Ectodermal cell (in vitro differentiated cells): Measurements from ENCODE around the gene SNN.

ENCODE experiments used
- H3K27ac ChIP-seq: 2 replicates; pipeline ENCODE4 v1.7.0; 2013; ENCODE audit warnings: mild to moderate bottlenecking, low read depth, low read length; ENCODE audit not compliant: insufficient read depth, poor library complexity, severe bottlenecking
- H3K27me3 ChIP-seq: 2 replicates; pipeline ENCODE4 v1.7.0; 2013; ENCODE audit warnings: mild to moderate bottlenecking, low read length; ENCODE audit not compliant: insufficient read depth, control insufficient read depth, poor library complexity, severe bottlenecking
- H3K36me3 ChIP-seq: one replicate; pipeline ENCODE4 v1.7.0; 2013; ENCODE audit warnings: low read length; ENCODE audit not compliant: control insufficient read depth, insufficient read depth
- H3K4me1 ChIP-seq: one replicate; pipeline ENCODE4 v1.7.0; 2013; ENCODE audit warnings: low read length; ENCODE audit not compliant: control insufficient read depth, insufficient read depth
- H3K4me3 ChIP-seq: 2 replicates; pipeline ENCODE4 v1.7.0; 2013; ENCODE audit warnings: low read depth, low read length, control low read depth; ENCODE audit not compliant: insufficient read depth
- H3K9me3 ChIP-seq: 2 replicates; pipeline ENCODE4 v1.7.0; 2013; ENCODE audit warnings: mild to moderate bottlenecking, low read length, moderate library complexity; ENCODE audit not compliant: control insufficient read depth
- WGBS, 2 experiments: methylation state at CpG; one replicate each; pipeline ENCODE4 v1.1.7; 2013; ENCODE audit warnings: missing lambda C conversion rate in 2 of 2; 5-methylcytosine and 5-hydroxymethylcytosine counted together

The SNN gene

GRCh38 chr16:11700264-11701029 lies 32.2 kb downstream of the SNN start:
- Histone ChIP-seq H3K27ac (no peak overlapping the region), H3K4me3 (no peak overlapping the region), H3K4me1 (no peaks in the 10 kb centered on the region), H3K27me3 (no peaks in the 10 kb centered on the region), H3K36me3 (no peaks in the 10 kb centered on the region), H3K9me3 (no peaks in the 10 kb centered on the region)
- 93 to 95% methylated on average over 9 of the region's 9 CpGs for WGBS, 2 experiments

GRCh38 chr16:11705311-11706025 lies 37.2 kb downstream of the SNN start:
- H3K27me3 ChIP-seq = no peaks in the 10 kb centered on the region
- WGBS, 2 experiments = 92 to 95% methylated on average over 5 of the region's 6 CpGs

GRCh38 chr16:11706180-11706742 lies 38.0 kb downstream of the SNN start:
- H3K4me1 ChIP-seq = no peaks in the 10 kb centered on the region
- no peaks in the 10 kb centered on the region for H3K27me3 ChIP-seq
- H3K4me3 ChIP-seq = no peak overlapping the region
- no peaks in the 10 kb centered on the region for H3K9me3 ChIP-seq
- H3K27ac ChIP-seq = no peak overlapping the region
- WGBS, 2 experiments = 89 to 94% methylated on average over 5 of the region's 5 CpGs
- H3K36me3 ChIP-seq = no peaks in the 10 kb centered on the region

More at GRCh38 chr16:11705311-11706025, 37.2 kb downstream of the SNN start:
- H3K27ac ChIP-seq = no peak overlapping the region
- no peaks in the 10 kb centered on the region for H3K4me1 ChIP-seq
- H3K9me3 ChIP-seq = no peaks in the 10 kb centered on the region
- H3K4me3 ChIP-seq = no peak overlapping the region
- no peaks in the 10 kb centered on the region for H3K36me3 ChIP-seq

GRCh38 chr16:11707679-11708197 lies 39.5 kb downstream of the SNN start:
- Histone ChIP-seq H3K9me3 (no peaks in the 10 kb centered on the region), H3K4me1 (no peaks in the 10 kb centered on the region), H3K4me3 (no peak overlapping the region), H3K27ac (no peak overlapping the region), H3K27me3 (no peaks in the 10 kb centered on the region), H3K36me3 (no peaks in the 10 kb centered on the region)
- WGBS, 2 experiments = 96% methylated on average over 4 of the region's 4 CpGs

- 88 to 93% methylated on average over 1 of the region's 1 CpG for WGBS, 2 experiments
Measured at GRCh38 chr16:11708421-11708820, 40.2 kb downstream of the SNN start.

GRCh38 chr16:11711662-11712061 lies 43.4 kb downstream of the SNN start:
- no peaks in the 10 kb centered on the region for H3K27me3 ChIP-seq
- H3K4me1 ChIP-seq = no peaks in the 10 kb centered on the region
- WGBS, 2 experiments = 92 to 93% methylated on average over 4 of the region's 4 CpGs
- no peak overlapping the region for H3K27ac ChIP-seq
- no peaks in the 10 kb centered on the region for H3K9me3 ChIP-seq
- no peak overlapping the region for H3K4me3 ChIP-seq
- no peaks in the 10 kb centered on the region for H3K36me3 ChIP-seq

More at GRCh38 chr16:11708421-11708820, 40.2 kb downstream of the SNN start:
- H3K36me3 ChIP-seq = no peaks in the 10 kb centered on the region
- H3K27ac ChIP-seq = no peak overlapping the region
- H3K4me1 ChIP-seq = no peaks in the 10 kb centered on the region
- H3K4me3 ChIP-seq = no peak overlapping the region
- no peaks in the 10 kb centered on the region for H3K9me3 ChIP-seq
- no peaks in the 10 kb centered on the region for H3K27me3 ChIP-seq

- WGBS, 2 experiments = 90 to 94% methylated on average over 3 of the region's 3 CpGs
- H3K36me3 ChIP-seq = no peaks in the 10 kb centered on the region
- H3K27ac ChIP-seq = no peak overlapping the region
- no peaks in the 10 kb centered on the region for H3K27me3 ChIP-seq
- H3K4me1 ChIP-seq = no peaks in the 10 kb centered on the region
- H3K9me3 ChIP-seq = no peaks in the 10 kb centered on the region
- no peak overlapping the region for H3K4me3 ChIP-seq
Measured at GRCh38 chr16:11712122-11712521, 43.9 kb downstream of the SNN start.

GRCh38 chr16:11715246-11715947 lies 47.1 kb downstream of the SNN start:
- Histone ChIP-seq H3K27me3 (no peaks in the 10 kb centered on the region), H3K9me3 (no peaks in the 10 kb centered on the region), H3K36me3 (peaks cover 5% of the 10 kb centered on the region), H3K27ac (no peak overlapping the region), H3K4me1 (no peaks in the 10 kb centered on the region), H3K4me3 (no peak overlapping the region)
- WGBS, 2 experiments = 93% methylated on average over 8 of the region's 8 CpGs

GRCh38 chr16:11716336-11716735 lies 48.1 kb downstream of the SNN start:
- Histone ChIP-seq H3K9me3 (no peaks in the 10 kb centered on the region), H3K27me3 (no peaks in the 10 kb centered on the region), H3K36me3 (peaks cover 5% of the 10 kb centered on the region), H3K27ac (no peak overlapping the region), H3K4me1 (no peaks in the 10 kb centered on the region), H3K4me3 (no peak overlapping the region)

GRCh38 chr16:11717811-11718210 lies 49.6 kb downstream of the SNN start:
- peaks cover 5% of the 10 kb centered on the region for H3K36me3 ChIP-seq
- no peaks in the 10 kb centered on the region for H3K27me3 ChIP-seq
- H3K9me3 ChIP-seq = no peaks in the 10 kb centered on the region
- H3K4me1 ChIP-seq = no peaks in the 10 kb centered on the region
- no peak overlapping the region for H3K4me3 ChIP-seq
- WGBS, 2 experiments = 70 to 72% methylated on average over 5 of the region's 5 CpGs
- H3K27ac ChIP-seq = no peak overlapping the region
